Trophoblast cell (in vitro differentiated cells and primary cell): ENCODE measurements around the gene SCYGR3. TPM values are rescaled to one million over a fixed set of nuclear protein-coding genes. Genes with fewer than 3 reads are reported as not detected.

ENCODE experiments used
- DNase-seq, 2 donors: peaks; one replicate each; pipeline ENCODE4 v3.0.0-alpha.2; 2016
- H2AFZ ChIP-seq: 2 replicates; pipeline ENCODE4 v1.6.1; 2013; ENCODE audit warnings: low read length, moderate library complexity, mild to moderate bottlenecking; ENCODE audit not compliant: insufficient read depth, poor library complexity
- H2AK5ac ChIP-seq: 2 replicates; pipeline ENCODE4 v1.6.1; 2013; ENCODE audit warnings: mild to moderate bottlenecking, low read length
- H2BK120ac ChIP-seq: 2 replicates; pipeline ENCODE4 v1.6.1; 2013; ENCODE audit warnings: low read length, mild to moderate bottlenecking, moderate library complexity; ENCODE audit not compliant: insufficient read depth, poor library complexity
- H2BK12ac ChIP-seq: 2 replicates; pipeline ENCODE4 v1.6.1; 2013; ENCODE audit warnings: mild to moderate bottlenecking, low read length, moderate library complexity
- H2BK5ac ChIP-seq: 2 replicates; pipeline ENCODE4 v1.6.1; 2013; ENCODE audit warnings: low read length, low read depth, moderate library complexity, mild to moderate bottlenecking; ENCODE audit not compliant: poor library complexity
- H3K14ac ChIP-seq: 2 replicates; pipeline ENCODE4 v1.6.1; 2013; ENCODE audit warnings: mild to moderate bottlenecking, low read length
- H3K18ac ChIP-seq: 2 replicates; pipeline ENCODE4 v1.6.1; 2013; ENCODE audit warnings: mild to moderate bottlenecking, low read length
- H3K23ac ChIP-seq: 2 replicates; pipeline ENCODE4 v1.6.1; 2013; ENCODE audit warnings: low read length
- H3K27ac ChIP-seq: 2 replicates; pipeline ENCODE4 v1.5.1; 2013; ENCODE audit warnings: low read depth, mild to moderate bottlenecking, inconsistent platforms, low read length, moderate library complexity
- H3K27me3 ChIP-seq: 2 replicates; pipeline ENCODE4 v1.6.1; 2013; ENCODE audit warnings: inconsistent platforms, mild to moderate bottlenecking, low read length, moderate library complexity; ENCODE audit not compliant: insufficient read depth
- H3K36me3 ChIP-seq, 2 experiments: 1 replicate in 1 of 2; 2 replicates in 1 of 2; pipeline ENCODE4 v1.6.1; 2013; ENCODE audit warnings: low read length in 2 of 2, mild to moderate bottlenecking in 2 of 2, moderate library complexity in 1 of 2; ENCODE audit not compliant: insufficient read depth in 2 of 2, control insufficient read depth in 1 of 2
- H3K4ac ChIP-seq: 2 replicates; pipeline ENCODE4 v1.6.1; 2013; ENCODE audit warnings: low read depth, mild to moderate bottlenecking, low read length, moderate library complexity
- H3K4me1 ChIP-seq, 2 experiments: 1 replicate in 1 of 2; 2 replicates in 1 of 2; pipeline ENCODE4 v1.6.1; 2013; ENCODE audit warnings: low read length in 2 of 2, mild to moderate bottlenecking in 2 of 2, moderate library complexity in 1 of 2; ENCODE audit not compliant: insufficient read depth in 2 of 2, control insufficient read depth in 1 of 2
- H3K4me2 ChIP-seq: 2 replicates; pipeline ENCODE4 v1.6.1; 2013; ENCODE audit warnings: inconsistent platforms, mild to moderate bottlenecking, low read length, moderate library complexity
- H3K4me3 ChIP-seq: 2 replicates; pipeline ENCODE4 v1.5.1; 2013; ENCODE audit warnings: mild to moderate bottlenecking, low read depth, low read length, inconsistent platforms
- H3K79me1 ChIP-seq: one replicate; pipeline ENCODE4 v1.6.1; 2013; ENCODE audit warnings: low read length
- H3K79me2 ChIP-seq: 2 replicates; pipeline ENCODE4 v1.6.1; 2013; ENCODE audit warnings: low read length, mild to moderate bottlenecking; ENCODE audit not compliant: control insufficient read depth, insufficient read depth, poor library complexity
- H3K9ac ChIP-seq: 2 replicates; pipeline ENCODE4 v1.6.1; 2013; ENCODE audit warnings: mild to moderate bottlenecking, low read length
- H3K9me3 ChIP-seq: 2 replicates; pipeline ENCODE4 v1.6.1; 2013; ENCODE audit warnings: low read depth, mild to moderate bottlenecking, control low read depth, inconsistent platforms, low read length; ENCODE audit not compliant: insufficient read depth
- H4K12ac ChIP-seq: 2 replicates; pipeline ENCODE4 v1.6.1; 2013; ENCODE audit warnings: low read depth, mild to moderate bottlenecking, low read length, moderate library complexity
- H4K8ac ChIP-seq: 2 replicates; pipeline ENCODE4 v1.6.1; 2013; ENCODE audit warnings: low read depth, mild to moderate bottlenecking, low read length, moderate library complexity
- H4K91ac ChIP-seq: one replicate; pipeline ENCODE4 v1.6.1; 2013; ENCODE audit warnings: low read depth, mild to moderate bottlenecking, low read length, moderate library complexity
- WGBS: extraction: QIAGEN DNeasy Blood & Tissue Kit; methylation state at CpG from one replicate; pipeline ENCODE4 v1.1.7; 2013; ENCODE audit warnings: missing lambda C conversion rate; ENCODE audit not compliant: insufficient read length, insufficient coverage; ENCODE audit errors: extremely low coverage; 5-methylcytosine and 5-hydroxymethylcytosine counted together
- polyA plus RNA-seq: library from polyadenylated mRNA; stranded (reverse); fragments of 200-250 nt; gene quantifications from 2 replicates; pipeline ENCODE4 v1.2.3, GENCODE V29; 2013

SCYGR3 gene
- polyA plus RNA-seq, result not detected in 2 replicates

GRCh38 chr2:227614740-227615139 lies at the start of gene SCYGR3:
SCYGR3 (minus strand) TSS chr2:227614840; CDS start chr2:227614840, 0 bp downstream.
- H3K27me3 ChIP-seq, result no peaks in the 10 kb centered on the region
- H3K23ac ChIP-seq, result no peak within 1 kb of the TSS
- H4K8ac ChIP-seq, result no peak within 1 kb of the TSS
- no peak within 1 kb of the TSS for H2AK5ac ChIP-seq
- H4K12ac ChIP-seq, result no peak within 1 kb of the TSS
- H3K9ac ChIP-seq, result no peak within 1 kb of the TSS
- H3K9me3 ChIP-seq, result no peaks in the 10 kb centered on the region
- H3K36me3 ChIP-seq, result no peaks in the 10 kb centered on the region
- H4K91ac ChIP-seq, result no peak within 1 kb of the TSS
- no peaks in the 10 kb centered on the region for H3K4me1 ChIP-seq
- no peak within 1 kb of the TSS for H3K18ac ChIP-seq
- H3K79me1 ChIP-seq, result no peaks in the 10 kb centered on the region
- H2BK12ac ChIP-seq, result no peak within 1 kb of the TSS
- no peak for DNase-seq
- H3K27ac ChIP-seq, result no peak within 1 kb of the TSS
- no peak within 1 kb of the TSS for H3K4ac ChIP-seq
- H3K79me2 ChIP-seq, result no peaks in the 10 kb centered on the region
- H2BK5ac ChIP-seq, result no peak within 1 kb of the TSS
- H3K4me2 ChIP-seq, result no peak within 1 kb of the TSS
- H2BK120ac ChIP-seq, result no peak within 1 kb of the TSS
- WGBS, result no CpG with 5 or more reads among the region's 4 CpGs
- no peak within 1 kb of the TSS for H3K4me3 ChIP-seq
- no peak within 1 kb of the TSS for H2AFZ ChIP-seq
- H3K14ac ChIP-seq, result no peak within 1 kb of the TSS

GRCh38 chr2:227661827-227662226 lies 47.2 kb upstream of the SCYGR3 start:
- WGBS, result no CpG with 5 or more reads among the region's 3 CpGs
- H3K36me3 ChIP-seq, result no peaks in the 10 kb centered on the region
- no peaks in the 10 kb centered on the region for H3K9me3 ChIP-seq
- H3K79me2 ChIP-seq, result no peaks in the 10 kb centered on the region
- H3K79me1 ChIP-seq, result no peaks in the 10 kb centered on the region
- no peak overlapping the region for H2AK5ac ChIP-seq
- peaks cover 6% of the 10 kb centered on the region in 2 experiments for H3K4me1 ChIP-seq
- no peak overlapping the region for H3K23ac ChIP-seq
- H2BK12ac ChIP-seq, result no peak overlapping the region
- no peak overlapping the region for H3K4me3 ChIP-seq
- H2BK120ac ChIP-seq, result no peak overlapping the region
- H4K8ac ChIP-seq, result no peak overlapping the region
- no peak overlapping the region for H2BK5ac ChIP-seq
- no peaks in the 10 kb centered on the region for H3K27me3 ChIP-seq
- H3K27ac ChIP-seq, result no peak overlapping the region
- H4K91ac ChIP-seq, result no peak overlapping the region
- H4K12ac ChIP-seq, result no peak overlapping the region
- no peak overlapping the region for H3K9ac ChIP-seq
- H3K18ac ChIP-seq, result no peak overlapping the region
- H2AFZ ChIP-seq, result no peak overlapping the region
- no peak overlapping the region for H3K4me2 ChIP-seq
- DNase-seq, result no peak
- no peak overlapping the region for H3K14ac ChIP-seq
- no peak overlapping the region for H3K4ac ChIP-seq

GRCh38 chr2:227661025-227661649 lies 46.5 kb upstream of the SCYGR3 start:
- H3K9me3 ChIP-seq, result no peaks in the 10 kb centered on the region
- H3K4me1 ChIP-seq, result peaks cover 6% of the 10 kb centered on the region in 2 experiments
- H3K79me2 ChIP-seq, result no peaks in the 10 kb centered on the region
- no CpG with 5 or more reads among the region's 7 CpGs for WGBS
- no peak overlapping the region for H2AFZ ChIP-seq
- no peaks in the 10 kb centered on the region for H3K79me1 ChIP-seq
- no peak overlapping the region for H3K14ac ChIP-seq
- H3K4me2 ChIP-seq, result no peak overlapping the region
- no peak for DNase-seq
- H4K12ac ChIP-seq, result no peak overlapping the region
- H3K36me3 ChIP-seq, result no peaks in the 10 kb centered on the region
- H2AK5ac ChIP-seq, result no peak overlapping the region
- no peak overlapping the region for H4K91ac ChIP-seq
- H2BK5ac ChIP-seq, result no peak overlapping the region
- no peak overlapping the region for H3K18ac ChIP-seq
- H3K27me3 ChIP-seq, result no peaks in the 10 kb centered on the region
- no peak overlapping the region for H3K9ac ChIP-seq
- H3K4me3 ChIP-seq, result no peak overlapping the region
- peak overlapping the region; percentile 22 for H4K8ac ChIP-seq
- no peak overlapping the region for H3K27ac ChIP-seq
- H3K23ac ChIP-seq, result no peak overlapping the region
- no peak overlapping the region for H3K4ac ChIP-seq
- H2BK12ac ChIP-seq, result no peak overlapping the region
- H2BK120ac ChIP-seq, result no peak overlapping the region

- no peaks in the 10 kb centered on the region for H3K79me1 ChIP-seq
- no peak overlapping the region for H3K27ac ChIP-seq
- no peak for DNase-seq
- no peak overlapping the region for H3K9ac ChIP-seq
- H3K4ac ChIP-seq, result no peak overlapping the region
- H2BK120ac ChIP-seq, result no peak overlapping the region
- no peak overlapping the region for H2AK5ac ChIP-seq
- no peaks in the 10 kb centered on the region for H3K9me3 ChIP-seq
- no peaks in the 10 kb centered on the region for H3K36me3 ChIP-seq
- H2AFZ ChIP-seq, result no peak overlapping the region
- H4K91ac ChIP-seq, result no peak overlapping the region
- H3K4me3 ChIP-seq, result no peak overlapping the region
- no peak overlapping the region for H4K12ac ChIP-seq
- no peaks in the 10 kb centered on the region for H3K27me3 ChIP-seq
- no peak overlapping the region for H4K8ac ChIP-seq
- no peak overlapping the region for H2BK12ac ChIP-seq
- no peak overlapping the region for H3K4me2 ChIP-seq
- no peak overlapping the region for H3K14ac ChIP-seq
- no peak overlapping the region for H2BK5ac ChIP-seq
- no peak overlapping the region for H3K18ac ChIP-seq
- no CpG with 5 or more reads among the region's 8 CpGs for WGBS
- H3K23ac ChIP-seq, result no peak overlapping the region
- H3K4me1 ChIP-seq, result peaks cover 6% of the 10 kb centered on the region in 2 experiments
- H3K79me2 ChIP-seq, result no peaks in the 10 kb centered on the region
Measured at GRCh38 chr2:227657199-227657845, 42.7 kb upstream of the SCYGR3 start.
